Ovary (tissue), 3 donors: ENCODE measurements around the gene BRD7.

Experiments
- CTCF ChIP-seq, 3 donors: fragments of 450-650 bp in 2 of 3; fragments of 200-600 bp in 1 of 3; IDR thresholded peaks; one replicate each; pipeline versions ENCODE4 v1.5.1 to v1.8.0; 2016 to 2022; ENCODE audit warnings: antibody characterized with exemption in 3 of 3, mild to moderate bottlenecking in 1 of 3
- EP300 ChIP-seq: sonication (generic); formaldehyde crosslinking; IDR thresholded peaks from one replicate; pipeline ENCODE4 v1.6.1; 2017; ENCODE audit warnings: antibody characterized with exemption
- donor health status: DM: no; HTN: no; CAD: no.

GRCh38 chr16:50295541-50296132 is 73.2 kb downstream of the BRD7 start:
- TF ChIP-seq CTCF (IDR thresholded peaks at IDR 0.05) (no peak), EP300 (no peak)
